Measurements from ENCODE around the gene GPER1. TPM values are rescaled to one million over a fixed set of nuclear protein-coding genes. Genes with fewer than 3 reads are reported as not detected.

The GPER1 gene
- total RNA-seq, 1 experiment from 2014 or later, result 1.2 TPM

GRCh38 chr7:1044189-1045068 is 43.5 kb upstream of the GPER1 start, which contains the start of gene GPR146 (continued):
- TF ChIP-seq SP1 (IDR thresholded peaks at IDR 0.05; ENCODE audit: low read depth) (0 out of 2 replicates have a peak, but pooled peaks have one; percentile 57), ZFX (IDR thresholded peaks at IDR 0.05) (no peak), EZH2 (IDR thresholded peaks at IDR 0.05) (no peak)

- no peak overlapping the region for H2AFZ ChIP-seq (ENCODE audit: low read depth, low read length, poor library complexity, severe bottlenecking)
- no peaks in the 10 kb centered on the region for H3K9me3 ChIP-seq (ENCODE audit: control insufficient read depth in 1 of 2, insufficient read depth in 1 of 2, low read depth in 1 of 2, low read length in 2 of 2)
- no peak for ATAC-seq
- TSS peak; percentile 41 for BruUV-seq (replicated peaks)
- CTCF ChIA-PET, result interaction anchor here (0.7 to 1.3 kb wide), 2 partner anchors 16 to 41 kb away, joined by 3 read pairs; no protein-coding TSS in a partner anchor
- TF ChIP-seq SRF (IDR thresholded peaks at IDR 0.05; ENCODE audit: low read depth), result no peak
- TF ChIP-seq ZBTB33 (IDR thresholded peaks at IDR 0.05; ENCODE audit: extremely low read depth, insufficient replicate concordance, low read length), result no peak
- no peaks in the 10 kb centered on the region for H3K27me3 ChIP-seq (ENCODE audit: insufficient read depth, low read length)
- H3K27ac ChIP-seq (ENCODE audit: low read depth, low read length), result peak overlapping the region; percentile 68; the same call in 1 of the 2 replicates
- DNase-seq (ENCODE audit: low read depth, low spot score), result no peak
- H3K4me3 ChIP-seq (replicated peaks in 1 of 2; ENCODE audit: low read depth in 1 of 2, low read length in 2 of 2), result peak overlapping the region; percentile 54 to 61
- H4K20me1 ChIP-seq (ENCODE audit: insufficient read depth), result no peaks in the 10 kb centered on the region
- peaks cover 13 to 21% of the 10 kb centered on the region in 2 experiments for H3K4me1 ChIP-seq (ENCODE audit: control insufficient read depth in 1 of 2, insufficient read depth in 2 of 2, low read length in 2 of 2)
- RAD21 ChIA-PET (ENCODE audit: low non-redundant PET in 1 of 2, low total read pairs in 2 of 2, uncharacterized antibody in 2 of 2, unreplicated experiment in 2 of 2), result no interaction called here
- peak overlapping the region; percentile 55 for H3K9ac ChIP-seq (ENCODE audit: low read length)
- H3K4me2 ChIP-seq (ENCODE audit: low read length), result peak overlapping the region; percentile 90
- peaks cover 23% of the 10 kb centered on the region; the same call in 1 of the 2 replicates for H3K79me2 ChIP-seq (ENCODE audit: insufficient read depth, low read length)
- no peaks in the 10 kb centered on the region for H3K9me2 ChIP-seq (ENCODE audit: insufficient read depth)
- intact Hi-C loops (cut with micrococcal nuclease), result no loop called here
- no peaks in the 10 kb centered on the region for H3K36me3 ChIP-seq (ENCODE audit: control insufficient read depth in 1 of 2, insufficient read depth in 2 of 2, low read length in 2 of 2)
- POLR2A ChIA-PET, result no interaction called here
Observed at GRCh38 chr7:1045069-1046063, 42.5 kb upstream of the GPER1 start.
